GM19463 (cell line): Measurements from ENCODE around the gene SWAP70.

ENCODE experiments used
- ATAC-seq: cut with Tn5 transposase; IDR thresholded peaks from one replicate; pipeline ENCODE4 v1.9.1; 2021; ENCODE audit warnings: mild to moderate bottlenecking, moderate library complexity; ENCODE audit not compliant: unreplicated experiment

The SWAP70 gene

GRCh38 chr11:9651481-9651880 lies 12.4 kb upstream of the SWAP70 start:
- no peak for ATAC-seq

- no peak for ATAC-seq
These were observed 11.8 kb upstream of the SWAP70 start for GRCh38 chr11:9651899-9652748.

GRCh38 chr11:9653871-9654270 lies 10.0 kb upstream of the SWAP70 start:
- no peak for ATAC-seq

GRCh38 chr11:9656864-9657263 lies 7.0 kb upstream of the SWAP70 start:
- no peak for ATAC-seq

- no peak for ATAC-seq
These were observed 6.3 kb upstream of the SWAP70 start for GRCh38 chr11:9657531-9657930.

- no peak for ATAC-seq
These were observed 3.0 kb upstream of the SWAP70 start for GRCh38 chr11:9660886-9661285.

- no peak for ATAC-seq
These were observed 1.6 kb upstream of the SWAP70 start for GRCh38 chr11:9662273-9662672.

GRCh38 chr11:9664276-9665171 lies 647 bp downstream of the SWAP70 start:
- ATAC-seq: peak; percentile 32

- ATAC-seq: no peak
These were observed 1.9 kb downstream of the SWAP70 start for GRCh38 chr11:9665749-9666148.

- ATAC-seq: no peak
These were observed 6.1 kb downstream of the SWAP70 start for GRCh38 chr11:9669954-9670353.

GRCh38 chr11:9672288-9672916 lies 8.5 kb downstream of the SWAP70 start:
- ATAC-seq: no peak

GRCh38 chr11:9672918-9673317 lies 9.0 kb downstream of the SWAP70 start:
- ATAC-seq: no peak

- ATAC-seq: no peak
These were observed 11.8 kb downstream of the SWAP70 start for GRCh38 chr11:9675691-9676090.

- no peak for ATAC-seq
These were observed 14.1 kb downstream of the SWAP70 start for GRCh38 chr11:9677951-9678350.

- ATAC-seq: no peak
These were observed 14.7 kb downstream of the SWAP70 start for GRCh38 chr11:9678576-9678975.

GRCh38 chr11:9680028-9680427 lies 16.2 kb downstream of the SWAP70 start:
- no peak for ATAC-seq

- peak; percentile 45 for ATAC-seq
These were observed 17.9 kb downstream of the SWAP70 start for GRCh38 chr11:9681583-9682372.

- ATAC-seq: no peak
These were observed 24.0 kb downstream of the SWAP70 start for GRCh38 chr11:9687711-9688477.

GRCh38 chr11:9688716-9689511 lies 25.0 kb downstream of the SWAP70 start:
- ATAC-seq: peak; percentile 78
